ENCODE data around the gene MGST1.
"Not testable (repeated sequence)": the region's sequence is repeated elsewhere in the genome, so short reads cannot be mapped to it uniquely, and the experiment has no call there.

The MGST1 gene

GRCh38 chr12:16358878-16359277 lies 11.4 kb downstream of the MGST1 start:
- no peak for DNase-seq

- no peak for DNase-seq
These were observed 12.4 kb downstream of the MGST1 start for GRCh38 chr12:16359512-16360491.

- no peak for DNase-seq
These were observed 13.8 kb downstream of the MGST1 start for GRCh38 chr12:16361142-16361783.

- no peak for DNase-seq
These were observed 15.1 kb downstream of the MGST1 start for GRCh38 chr12:16362550-16362949.

- no peak for DNase-seq
These were observed 21.7 kb downstream of the MGST1 start for GRCh38 chr12:16369156-16369555.

GRCh38 chr12:16370096-16370495 lies 22.7 kb downstream of the MGST1 start:
- DNase-seq: no peak

GRCh38 chr12:16382652-16383312 lies 35.3 kb downstream of the MGST1 start:
- DNase-seq: not testable (repeated sequence)

- DNase-seq: no peak
These were observed 37.3 kb downstream of the MGST1 start for GRCh38 chr12:16384732-16385131.

- no peak for DNase-seq
These were observed 38.6 kb downstream of the MGST1 start for GRCh38 chr12:16385782-16386646.

GRCh38 chr12:16387919-16388318 lies 40.5 kb downstream of the MGST1 start:
- DNase-seq: no peak

- no peak for DNase-seq
These were observed 42.1 kb downstream of the MGST1 start for GRCh38 chr12:16389594-16389993.

- no peak for DNase-seq
These were observed 45.5 kb downstream of the MGST1 start for GRCh38 chr12:16392846-16393535.

- no peak for DNase-seq
These were observed 51.7 kb downstream of the MGST1 start for GRCh38 chr12:16399101-16399500.

GRCh38 chr12:16401835-16402234 lies 54.4 kb downstream of the MGST1 start:
- not testable (repeated sequence) for DNase-seq

- DNase-seq: no peak
These were observed 59.9 kb downstream of the MGST1 start for GRCh38 chr12:16407346-16407745.
